Inflammatory macrophage (primary cell): ENCODE measurements around the gene MTF1.

Experiments used
- DNase-seq, 2 donors: peaks; one replicate each; pipeline ENCODE4 v3.0.0-alpha.2; 2020 to 2022

Gene MTF1

GRCh38 chr1:37828410-37829074 is 30.9 kb downstream of the MTF1 start:
- no peak for DNase-seq

DNA sequence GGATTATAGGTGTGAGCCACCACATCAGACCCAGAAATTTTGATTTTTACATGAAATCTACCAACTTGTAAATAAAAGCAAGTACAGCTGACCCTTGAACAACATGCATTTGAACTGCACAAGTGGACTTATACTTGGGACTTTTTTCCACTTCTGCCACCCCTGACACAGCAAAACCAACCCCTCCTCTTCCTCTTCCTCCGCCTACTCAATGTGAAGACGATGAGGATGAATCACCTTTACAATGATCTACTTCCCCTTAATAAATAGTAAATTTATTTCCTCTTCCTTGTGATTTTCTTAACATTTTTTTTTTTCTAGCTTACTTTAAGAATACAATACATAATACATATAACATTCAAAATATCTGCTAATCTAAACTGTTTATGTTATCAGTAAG is 33.9 kb downstream of the MTF1 start:
- DNase-seq: peak; percentile 80 to 83

GRCh38 chr1:37824001-37824400 is 35.4 kb downstream of the MTF1 start:
- DNase-seq: peak; percentile 22 to 43

GRCh38 chr1:37822906-37823815 is 36.2 kb downstream of the MTF1 start:
- DNase-seq: peak; percentile 59 to 81

DNA sequence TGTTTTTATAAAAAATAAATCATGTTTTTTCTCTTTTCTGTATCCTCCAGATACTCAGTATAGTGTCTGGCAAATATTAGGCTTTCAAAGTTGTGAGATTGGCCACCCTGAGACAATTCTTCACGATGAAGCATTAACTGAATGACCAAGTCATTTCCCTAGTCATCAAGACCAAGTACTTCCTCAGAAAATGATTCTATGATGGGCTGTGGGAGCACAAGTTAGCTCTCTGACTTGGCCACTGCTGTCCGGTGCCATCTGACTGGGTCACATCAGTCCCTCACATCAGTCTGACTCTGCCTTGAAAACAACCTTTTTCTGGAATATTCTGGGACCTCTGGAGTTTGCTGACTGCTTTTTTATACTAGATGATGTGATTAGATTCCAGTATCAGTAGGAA is 37.9 kb downstream of the MTF1 start:
- peak in 1 of 2 donors; percentile 47 for DNase-seq

- DNase-seq: no peak
Observed at GRCh38 chr1:37817481-37817880, 41.9 kb downstream of the MTF1 start.

DNA sequence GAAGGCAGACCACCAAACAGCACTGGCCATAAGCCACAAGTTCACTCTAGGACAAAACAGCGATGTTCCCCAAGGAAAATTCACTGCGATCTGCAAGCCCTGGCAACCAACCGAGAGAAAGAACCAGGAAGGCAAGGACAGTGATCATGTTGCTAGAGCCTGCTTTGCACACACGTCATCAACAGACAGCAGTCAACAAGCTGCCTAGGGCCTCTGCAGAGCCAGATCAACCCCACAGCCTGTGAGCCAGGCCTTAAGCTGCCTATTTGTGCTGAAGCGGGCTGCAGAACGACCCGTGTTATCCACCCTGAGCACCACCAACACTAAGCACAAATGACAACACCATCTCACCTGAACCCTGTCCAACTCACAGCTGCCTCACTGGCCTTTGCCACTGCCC is 45.1 kb downstream of the MTF1 start:
- DNase-seq: no peak

- no peak for DNase-seq
Observed at GRCh38 chr1:37813529-37814145, 45.8 kb downstream of the MTF1 start.

- DNase-seq: peak; percentile 80 to 87
Observed at GRCh38 chr1:37811027-37811655, 48.3 kb downstream of the MTF1 start.

DNA sequence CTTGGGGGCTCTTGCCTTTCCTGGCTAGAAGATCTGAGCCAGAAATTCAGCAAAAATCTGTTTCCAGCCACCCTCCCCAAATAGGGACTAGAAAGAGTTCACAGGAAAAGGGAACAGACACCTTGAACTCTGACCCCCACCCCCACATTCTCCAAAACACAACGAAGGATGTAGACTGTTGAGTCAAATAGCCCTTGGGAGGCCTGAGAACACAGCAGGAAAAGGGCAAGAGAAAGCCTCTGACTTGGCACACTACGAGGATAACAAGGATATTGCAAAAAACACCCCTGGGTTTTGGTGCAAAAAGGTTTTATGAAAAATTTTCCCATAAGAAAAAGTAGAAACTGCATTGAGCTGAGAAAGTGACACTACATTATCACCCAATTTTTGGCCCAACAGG is 49.5 kb downstream of the MTF1 start:
- DNase-seq: peak; percentile 18 to 56

DNA sequence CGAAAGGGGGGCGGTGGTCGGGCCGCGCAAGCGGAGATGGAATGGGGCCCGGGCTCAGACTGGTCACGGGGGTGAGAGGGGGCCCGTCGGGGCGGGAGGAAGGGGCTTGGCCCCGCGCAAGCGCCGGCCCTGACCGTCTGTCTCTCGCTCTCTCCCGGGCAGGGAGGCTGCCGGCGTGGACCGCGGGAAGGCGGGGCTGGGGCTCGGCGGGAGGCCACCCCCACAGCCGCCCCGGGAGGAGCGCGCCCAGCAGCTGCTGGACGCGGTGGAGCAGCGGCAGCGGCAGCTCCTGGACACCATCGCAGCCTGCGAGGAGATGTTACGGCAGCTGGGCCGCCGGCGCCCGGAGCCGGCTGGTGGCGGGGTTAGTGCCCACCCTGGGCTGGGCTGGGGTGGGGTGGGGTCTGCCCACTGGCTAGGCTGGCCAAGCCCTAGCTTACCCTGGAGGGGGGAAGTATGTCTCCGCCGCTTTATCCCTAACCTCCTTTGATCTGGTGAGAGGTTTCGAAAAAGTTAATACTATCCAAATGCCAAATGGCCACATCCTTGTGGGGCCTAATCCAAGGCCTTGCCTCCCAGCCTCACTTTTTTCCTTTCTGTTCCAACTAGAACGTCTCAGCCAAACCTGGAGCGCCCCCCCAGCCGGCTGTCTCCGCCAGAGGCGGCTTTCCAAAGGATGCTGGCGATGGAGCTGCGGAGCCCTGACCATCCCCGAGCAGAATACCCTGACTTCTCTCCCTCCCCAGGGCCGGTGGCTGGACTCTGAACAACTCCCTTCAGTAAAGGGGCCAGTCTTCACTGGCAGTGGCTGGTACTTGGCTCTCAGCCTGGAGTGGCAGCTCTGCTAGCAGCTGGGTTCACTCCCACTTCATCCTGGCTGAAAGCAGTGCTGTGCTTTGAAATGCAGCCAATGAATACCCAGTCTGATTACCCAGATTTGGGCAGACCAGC is 50.7 kb downstream of the MTF1 start:
- DNase-seq: peak; percentile 64 to 71

GRCh38 chr1:37807555-37808368 is 51.6 kb downstream of the MTF1 start, which contains the start of the genes C1orf122 and YRDC:
Gene C1orf122, plus strand, starts transcription at chr1:37807790. Its CDS starts 615 bp downstream, at chr1:37808405.
Gene YRDC, minus strand, starts transcription at chr1:37808208. Its CDS starts 28 bp downstream, at chr1:37808180.
- DNase-seq: peak; percentile 93 to 94

DNA sequence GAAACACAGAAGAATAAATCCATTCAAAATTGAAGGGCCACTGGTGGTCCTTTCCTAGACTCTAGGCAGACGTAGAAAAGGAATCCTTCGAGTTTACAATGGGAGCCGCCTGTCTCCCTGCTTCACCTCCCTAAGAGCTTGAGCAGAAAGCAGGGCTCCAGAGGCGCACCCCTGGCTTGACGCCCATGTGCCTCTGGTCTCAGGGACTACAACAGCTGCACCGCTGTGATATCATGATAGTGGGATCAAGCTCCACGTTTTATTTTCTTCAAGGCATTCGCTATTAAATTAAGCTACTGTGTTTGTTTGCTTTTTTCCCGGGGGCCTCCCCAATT is 52.2 kb downstream of the MTF1 start:
- no peak for DNase-seq

- DNase-seq: no peak
Observed at GRCh38 chr1:37802439-37802838, 57.0 kb downstream of the MTF1 start.

GRCh38 chr1:37797750-37798345 is 61.5 kb downstream of the MTF1 start:
- no peak for DNase-seq

DNA sequence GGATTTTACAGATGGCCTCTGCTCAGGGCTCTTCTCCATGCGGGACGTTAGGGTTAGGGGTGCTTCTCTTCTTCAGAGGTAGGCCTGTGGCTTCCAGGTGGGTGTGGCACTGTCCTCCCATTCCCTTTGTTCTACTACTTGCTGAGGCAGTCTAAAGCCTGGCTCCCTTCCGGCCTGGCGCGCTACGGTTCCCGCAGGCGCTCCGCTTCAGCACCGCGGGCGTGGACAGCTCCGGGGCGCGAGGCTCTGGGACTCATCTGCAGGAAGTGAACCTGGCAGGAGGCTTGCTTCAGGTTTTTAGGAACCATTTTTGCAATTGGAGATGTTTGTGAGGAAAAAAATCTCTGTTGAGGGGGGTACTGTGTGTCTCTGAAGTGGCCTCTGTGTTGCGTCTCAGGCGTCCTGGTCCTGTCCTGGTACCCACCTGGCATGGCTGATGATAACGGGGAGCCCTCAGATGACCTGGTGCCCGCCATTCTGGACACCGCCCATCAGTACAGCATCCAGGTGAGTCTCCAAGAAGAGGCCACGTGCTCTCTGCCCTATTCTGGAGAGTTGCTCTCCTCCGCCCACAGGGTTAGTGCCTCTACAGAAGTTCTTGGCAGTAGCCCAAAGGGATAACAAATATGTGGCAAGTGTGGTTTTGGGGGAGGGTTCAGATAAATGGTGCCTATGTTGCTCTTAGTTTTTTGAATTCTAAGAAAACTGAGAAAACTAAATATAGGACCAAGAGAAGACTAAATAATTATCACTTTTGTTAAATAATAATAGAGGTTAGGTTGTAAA is 63.9 kb downstream of the MTF1 start:
- peak; percentile 39 to 56 for DNase-seq

DNA sequence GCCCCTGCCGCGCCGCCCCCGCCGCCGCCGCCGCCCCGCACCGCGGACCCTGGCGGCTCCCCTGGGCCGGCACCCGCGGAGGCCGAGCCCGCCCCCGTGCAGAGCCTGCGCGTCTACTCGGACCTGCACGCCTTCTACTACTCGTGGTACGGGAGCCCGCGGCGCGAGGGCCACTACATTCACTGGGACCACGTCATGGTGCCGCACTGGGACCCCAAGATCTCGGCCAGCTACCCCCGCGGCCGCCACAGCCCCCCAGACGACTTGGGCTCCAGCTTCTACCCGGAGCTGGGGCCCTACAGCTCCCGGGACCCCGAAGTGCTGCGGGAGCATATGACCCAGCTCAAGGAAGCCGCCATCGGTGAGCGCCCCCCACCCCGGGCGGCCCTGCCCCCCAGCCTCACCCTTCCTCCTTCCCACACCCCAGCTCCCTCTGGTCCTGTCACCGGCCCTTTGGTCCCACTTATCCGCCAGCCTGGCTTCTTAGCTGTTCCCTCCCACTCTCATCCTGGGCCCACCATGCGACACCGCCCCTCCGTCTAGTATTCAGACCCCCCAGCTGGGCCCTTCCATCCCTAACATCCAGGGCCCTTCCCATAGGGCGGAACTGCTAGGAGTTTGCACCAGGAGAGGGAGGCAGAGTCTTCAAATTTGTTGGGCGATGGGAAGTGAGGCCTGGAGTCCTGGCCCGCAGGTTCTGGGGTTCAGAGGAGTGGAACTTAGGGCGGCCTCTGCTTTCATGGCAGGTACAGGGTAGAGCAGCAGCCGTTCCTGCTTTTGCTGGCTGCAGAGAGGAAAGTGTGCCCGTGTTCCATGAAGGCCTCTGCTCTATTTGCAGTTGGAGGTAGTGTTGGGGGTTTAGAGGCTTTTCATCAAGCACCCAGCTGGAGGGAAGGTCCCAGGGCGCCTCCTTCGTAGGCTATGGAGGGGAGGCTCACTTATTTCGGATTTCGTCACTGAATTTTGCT is 64.7 kb downstream of the MTF1 start:
- no peak for DNase-seq

DNA sequence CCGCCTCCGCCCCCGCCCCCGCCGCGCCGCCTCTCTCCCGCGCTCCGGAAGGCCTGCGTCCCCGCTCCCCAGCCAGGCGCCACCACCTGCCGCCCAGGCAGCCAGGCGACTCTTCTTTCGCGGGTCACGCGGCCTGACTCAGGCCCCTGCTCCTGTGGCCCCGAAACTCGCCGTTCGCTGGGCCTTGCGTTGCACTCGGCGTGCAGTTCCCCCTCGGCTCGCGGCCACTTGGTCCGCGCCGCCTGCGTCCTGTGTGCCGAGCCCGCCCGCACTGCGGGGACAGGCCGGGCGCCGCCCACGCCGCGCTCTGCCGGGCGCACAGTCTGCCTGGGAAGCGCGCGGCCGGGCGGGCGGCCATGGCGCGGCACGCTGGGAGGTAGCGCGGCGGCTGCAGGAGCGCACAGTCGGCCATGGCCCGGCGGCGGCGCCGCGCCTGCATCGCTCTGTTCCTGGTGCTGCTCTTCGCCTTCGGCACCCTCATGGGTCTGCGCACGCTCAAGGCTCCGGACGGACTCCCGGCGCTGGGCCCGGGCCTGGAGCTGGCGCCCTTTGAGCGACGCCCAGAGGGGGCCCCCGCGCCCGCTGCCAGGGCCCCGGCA is 65.5 kb downstream of the MTF1 start, which contains the start of gene MANEAL:
MANEAL (plus strand) TSS at position 75 of the 599 bp plus-strand sequence; CDS start at position 411, 336 bp downstream.
- DNase-seq: peak; percentile 46 to 76
